ENCODE measurements around the gene ADAM10.

GRCh38 chr15:58697220-58697619 is 52.3 kb downstream of the ADAM10 start:
- TF ChIP-seq EZH2 (IDR thresholded peaks at IDR 0.05; ENCODE audit: insufficient read depth, low read length) (no peak), CTCF (IDR thresholded peaks at IDR 0.05; ENCODE audit: insufficient read depth, low read depth, low read length) (no peak)
